ENCODE data around the gene LIME1. TPM values are rescaled to one million over a fixed set of nuclear protein-coding genes. Genes with fewer than 3 reads are reported as not detected.

The LIME1 gene
- total and polyA plus RNA-seq, 10 of the 15 experiments (the other 5 are each of a cell fraction or from before 2014, with no cell fraction given) = 0.35 to 154 (median 49.9) TPM

- no peaks in the 10 kb centered on the region for H3K79me2 ChIP-seq (ENCODE audit: control insufficient read depth, insufficient read depth, low read length)
- H3K4me1 ChIP-seq (ENCODE audit: control insufficient read depth, insufficient read depth, low read length) = peaks cover 16% of the 10 kb centered on the region
- FAIRE-seq (no peak), ATAC-seq (peak; percentile 78), DNase-seq (ENCODE audit: low read depth, low spot score) (peak; percentile 30)
- in situ Hi-C loops (cut with MboI) (no loop called here), intact Hi-C loops (cut with micrococcal nuclease; ENCODE audit: unreplicated experiment) (loop anchor here (2.0 kb wide), 1 partner anchor 88 kb away; no protein-coding TSS in a partner anchor)
- H3K27ac ChIP-seq (ENCODE audit: control insufficient read depth, insufficient read depth) = peak overlapping the region; percentile 75
- ChIA-PET RAD21 (ENCODE audit: unreplicated experiment) (interaction anchor here (0.6 to 1.6 kb wide), 5 partner anchors 9 to 499 kb away, joined by 3 to 4 read pairs (median 3); partner anchors contain the start of genes ARFRP1, TPD52L2 and ZGPAT), SMC1A (ENCODE audit: uncharacterized antibody, unreplicated experiment) (interaction anchor here (1.3 to 1.6 kb wide), 3 partner anchors 37 to 161 kb away, joined by 3 to 4 read pairs (median 3); partner anchors contain the start of gene LIME1), POLR2A (interaction anchor here (0.6 to 1.6 kb wide), 3 partner anchors 93 to 161 kb away, joined by 3 to 7 read pairs (median 3); partner anchors contain the start of gene PTK6), CTCF (interaction anchor here (1.0 to 1.6 kb wide), 2 partner anchors 9 to 162 kb away, joined by 4 to 8 read pairs; partner anchors contain the start of genes ARFRP1, PTK6 and ZGPAT)
- no peak overlapping the region for H3K4me3 ChIP-seq
- no peaks in the 10 kb centered on the region; a peak in 2 of 4 replicates for H3K36me3 ChIP-seq (ENCODE audit: control insufficient read depth in 2 of 2, insufficient read depth in 2 of 2, low read length in 1 of 2)
- H3K9ac ChIP-seq (ENCODE audit: control insufficient read depth, insufficient read depth, low read length) = no peak overlapping the region; the same call in 1 of the 2 replicates
- 8% methylated on average over 18 of the region's 19 CpGs for WGBS (ENCODE audit: insufficient coverage, insufficient replicate concordance, low lambda C conversion rate, missing lambda C conversion rate)
- H3K4me2 ChIP-seq (ENCODE audit: control insufficient read depth, insufficient read depth) = peak overlapping the region; percentile 19
- H3K9me3 ChIP-seq (replicated peaks; ENCODE audit: control insufficient read depth, insufficient read depth, low read length) = no peaks in the 10 kb centered on the region
- no peak overlapping the region for H2AFZ ChIP-seq (ENCODE audit: control insufficient read depth, low read depth, low read length)
- no peaks in the 10 kb centered on the region for H4K20me1 ChIP-seq (ENCODE audit: control insufficient read depth, insufficient read depth)
- no peaks in the 10 kb centered on the region for H3K27me3 ChIP-seq (replicated peaks in 1 of 2; ENCODE audit: control insufficient read depth in 2 of 2, insufficient read depth in 2 of 2, low read length in 1 of 2)
- no TSS peak for BruUV-seq (replicated peaks)
- TF ChIP-seq NBN (IDR thresholded peaks at IDR 0.05) (no peak), HDAC2 (IDR thresholded peaks at IDR 0.05) (no peak), MYB (IDR thresholded peaks at IDR 0.05; ENCODE audit: borderline replicate concordance, low read depth, low read length) (no peak), ZZZ3 (IDR thresholded peaks at IDR 0.05; ENCODE audit: control insufficient read depth, insufficient read length, low read depth) (no peak), DPF2 (IDR thresholded peaks at IDR 0.05) (peak; percentile 83; the same call in 1 of the 2 replicates), FOXM1 (IDR thresholded peaks at IDR 0.05; ENCODE audit: low read depth, low read length) (peak; percentile 22; the same call in 1 of the 2 replicates), NR2F1 (conservative IDR thresholded peaks at IDR 0.05) (no peak; the same call in 1 of the 2 replicates), SIX5 (IDR thresholded peaks at IDR 0.05; ENCODE audit: low read depth, low read length, severe bottlenecking) (no peak), EGR1 (IDR thresholded peaks at IDR 0.05; ENCODE audit: borderline replicate concordance in 1 of 2, low read depth in 2 of 2, low read length in 2 of 2) (peak in 1 of 2 experiments; percentile 46; a peak in 1 of 3 replicates), PAX5 (IDR thresholded peaks at IDR 0.05; ENCODE audit: borderline replicate concordance, low read depth, low read length) (no peak; the same call in 1 of the 2 replicates), MEF2B (IDR thresholded peaks at IDR 0.05; ENCODE audit: partially characterized antibody, poor library complexity, severe bottlenecking) (peak; percentile 65), SUZ12 (IDR thresholded peaks at IDR 0.05; ENCODE audit: unreplicated experiment) (no peak), GATAD2B (conservative IDR thresholded peaks at IDR 0.05; ENCODE audit: low read depth) (peak; percentile 39; the same call in 1 of the 2 replicates), JUNB (IDR thresholded peaks at IDR 0.05) (peak; percentile 39; the same call in 1 of the 2 replicates)
- TF ChIP-seq, protein P1, sequence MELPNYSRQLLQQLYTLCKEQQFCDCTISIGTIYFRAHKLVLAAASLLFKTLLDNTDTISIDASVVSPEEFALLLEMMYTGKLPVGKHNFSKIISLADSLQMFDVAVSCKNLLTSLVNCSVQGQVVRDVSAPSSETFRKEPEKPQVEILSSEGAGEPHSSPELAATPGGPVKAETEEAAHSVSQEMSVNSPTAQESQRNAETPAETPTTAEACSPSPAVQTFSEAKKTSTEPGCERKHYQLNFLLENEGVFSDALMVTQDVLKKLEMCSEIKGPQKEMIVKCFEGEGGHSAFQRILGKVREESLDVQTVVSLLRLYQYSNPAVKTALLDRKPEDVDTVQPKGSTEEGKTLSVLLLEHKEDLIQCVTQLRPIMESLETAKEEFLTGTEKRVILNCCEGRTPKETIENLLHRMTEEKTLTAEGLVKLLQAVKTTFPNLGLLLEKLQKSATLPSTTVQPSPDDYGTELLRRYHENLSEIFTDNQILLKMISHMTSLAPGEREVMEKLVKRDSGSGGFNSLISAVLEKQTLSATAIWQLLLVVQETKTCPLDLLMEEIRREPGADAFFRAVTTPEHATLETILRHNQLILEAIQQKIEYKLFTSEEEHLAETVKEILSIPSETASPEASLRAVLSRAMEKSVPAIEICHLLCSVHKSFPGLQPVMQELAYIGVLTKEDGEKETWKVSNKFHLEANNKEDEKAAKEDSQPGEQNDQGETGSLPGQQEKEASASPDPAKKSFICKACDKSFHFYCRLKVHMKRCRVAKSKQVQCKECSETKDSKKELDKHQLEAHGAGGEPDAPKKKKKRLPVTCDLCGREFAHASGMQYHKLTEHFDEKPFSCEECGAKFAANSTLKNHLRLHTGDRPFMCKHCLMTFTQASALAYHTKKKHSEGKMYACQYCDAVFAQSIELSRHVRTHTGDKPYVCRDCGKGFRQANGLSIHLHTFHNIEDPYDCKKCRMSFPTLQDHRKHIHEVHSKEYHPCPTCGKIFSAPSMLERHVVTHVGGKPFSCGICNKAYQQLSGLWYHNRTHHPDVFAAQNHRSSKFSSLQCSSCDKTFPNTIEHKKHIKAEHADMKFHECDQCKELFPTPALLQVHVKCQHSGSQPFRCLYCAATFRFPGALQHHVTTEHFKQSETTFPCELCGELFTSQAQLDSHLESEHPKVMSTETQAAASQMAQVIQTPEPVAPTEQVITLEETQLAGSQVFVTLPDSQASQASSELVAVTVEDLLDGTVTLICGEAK (IDR thresholded peaks at IDR 0.05; ENCODE audit: borderline replicate concordance) = no peak
- TF ChIP-seq, protein P2, sequence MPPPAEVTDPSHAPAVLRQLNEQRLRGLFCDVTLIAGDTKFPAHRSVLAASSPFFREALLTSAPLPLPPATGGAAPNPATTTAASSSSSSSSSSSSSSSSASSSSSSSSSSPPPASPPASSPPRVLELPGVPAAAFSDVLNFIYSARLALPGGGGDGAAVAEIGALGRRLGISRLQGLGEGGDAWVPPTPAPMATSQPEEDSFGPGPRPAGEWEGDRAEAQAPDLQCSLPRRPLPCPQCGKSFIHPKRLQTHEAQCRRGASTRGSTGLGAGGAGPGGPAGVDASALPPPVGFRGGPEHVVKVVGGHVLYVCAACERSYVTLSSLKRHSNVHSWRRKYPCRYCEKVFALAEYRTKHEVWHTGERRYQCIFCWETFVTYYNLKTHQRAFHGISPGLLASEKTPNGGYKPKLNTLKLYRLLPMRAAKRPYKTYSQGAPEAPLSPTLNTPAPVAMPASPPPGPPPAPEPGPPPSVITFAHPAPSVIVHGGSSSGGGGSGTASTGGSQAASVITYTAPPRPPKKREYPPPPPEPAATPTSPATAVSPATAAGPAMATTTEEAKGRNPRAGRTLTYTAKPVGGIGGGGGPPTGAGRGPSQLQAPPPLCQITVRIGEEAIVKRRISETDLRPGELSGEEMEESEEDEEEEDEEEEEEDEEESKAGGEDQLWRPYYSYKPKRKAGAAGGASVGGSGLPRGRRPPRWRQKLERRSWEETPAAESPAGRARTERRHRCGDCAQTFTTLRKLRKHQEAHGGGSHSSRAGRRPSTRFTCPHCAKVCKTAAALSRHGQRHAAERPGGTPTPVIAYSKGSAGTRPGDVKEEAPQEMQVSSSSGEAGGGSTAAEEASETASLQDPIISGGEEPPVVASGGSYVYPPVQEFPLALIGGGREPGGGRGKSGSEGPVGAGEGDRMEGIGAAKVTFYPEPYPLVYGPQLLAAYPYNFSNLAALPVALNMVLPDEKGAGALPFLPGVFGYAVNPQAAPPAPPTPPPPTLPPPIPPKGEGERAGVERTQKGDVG (CRISPR knock-in tag; IDR thresholded peaks at IDR 0.05) = no peak
These were observed 37.6 kb upstream of the LIME1 start for GRCh38 chr20:63698739-63699465.

Measured in GM12878 (cell line).